H1 (cell line): Measurements from ENCODE around the gene INHBB. TPM values are rescaled to one million over a fixed set of nuclear protein-coding genes. Genes with fewer than 3 reads are reported as not detected.

Experiments used
- CTCF ChIA-PET: fragments of 300-600 bp; sonication (Branson Sonifier 250); formaldehyde crosslinking; loops from one replicate; lab custom pipeline; 2021; ENCODE audit not compliant: partially characterized antibody; lab: Charles Lee
- POLR2A ChIA-PET: fragments of 300-600 bp; sonication (Branson Sonifier 250); formaldehyde crosslinking; loops from one replicate; lab custom pipeline; 2021; ENCODE audit warnings: inconsistent platforms; ENCODE audit not compliant: partially characterized antibody; lab: Charles Lee
- DNase-seq, 2 experiments: peaks; one replicate each; pipeline versions ENCODE4 v3.0.0 to v3.0.0-alpha.2; 2010 to 2022; ENCODE audit warnings: low spot score in 2 of 2, low read depth in 1 of 2, mixed read lengths in 1 of 2
- FAIRE-seq: peaks from 2 replicates; lab custom pipeline; 2011; peaks lifted over from hg19 to GRCh38; lab: Jason Lieb, UNC
- H2AFZ ChIP-seq: 2 replicates; pipeline ENCODE4 v1.8.1; 2012; ENCODE audit warnings: low read length, inconsistent platforms
- H2AK5ac ChIP-seq: 2 replicates; pipeline ENCODE4 v1.6.1; 2013; ENCODE audit warnings: low read depth, low read length
- H2BK120ac ChIP-seq: replicated peaks from 2 replicates; pipeline ENCODE3; 2013; ENCODE audit warnings: low read depth, low read length, inconsistent platforms
- H2BK12ac ChIP-seq: 2 replicates; pipeline ENCODE4 v1.6.1; 2013; ENCODE audit warnings: low read depth, low read length
- H2BK15ac ChIP-seq: 2 replicates; pipeline ENCODE4 v1.6.1; 2013; ENCODE audit warnings: low read length
- H2BK20ac ChIP-seq: 2 replicates; pipeline ENCODE4 v1.6.1; 2013; ENCODE audit warnings: low read length
- H2BK5ac ChIP-seq: 2 replicates; pipeline ENCODE4 v1.6.1; 2013; ENCODE audit warnings: low read depth, low read length
- H3K14ac ChIP-seq: 2 replicates; pipeline ENCODE4 v1.6.1; 2013; ENCODE audit warnings: inconsistent platforms; ENCODE audit not compliant: insufficient read length
- H3K18ac ChIP-seq: 2 replicates; pipeline ENCODE4 v1.6.1; 2013; ENCODE audit warnings: low read length; ENCODE audit errors: extremely low read depth
- H3K23ac ChIP-seq: 2 replicates; pipeline ENCODE4 v1.6.1; 2013; ENCODE audit warnings: inconsistent platforms; ENCODE audit not compliant: insufficient read length
- H3K23me2 ChIP-seq: 2 replicates; pipeline ENCODE4 v1.6.1; 2013; ENCODE audit warnings: low read depth, low read length
- H3K27ac ChIP-seq: 2 replicates; pipeline ENCODE4 v1.6.1; 2011; ENCODE audit warnings: low read depth, low read length, inconsistent platforms
- H3K27me3 ChIP-seq, 4 experiments: replicated peaks in 1 of 4; 1 replicate in 1 of 4; 2 replicates in 3 of 4; pipeline versions ENCODE4 v1.6.1 to v1.8.1; 2011 to 2013; ENCODE audit warnings: low read length in 3 of 4, mild to moderate bottlenecking in 3 of 4, inconsistent platforms in 2 of 4, mixed read lengths in 2 of 4, moderate library complexity in 1 of 4; ENCODE audit not compliant: control insufficient read depth in 3 of 4, insufficient read depth in 3 of 4; ENCODE audit errors: extremely low read depth in 1 of 4
- H3K36me3 ChIP-seq, 4 experiments: 2 replicates each; pipeline versions ENCODE4 v1.6.1 to v1.8.1; 2011 to 2013; ENCODE audit warnings: mild to moderate bottlenecking in 4 of 4, low read length in 3 of 4, moderate library complexity in 2 of 4, control low read depth in 1 of 4, inconsistent platforms in 1 of 4; ENCODE audit not compliant: insufficient read depth in 4 of 4, control insufficient read depth in 2 of 4
- H3K4ac ChIP-seq: replicated peaks from 2 replicates; pipeline ENCODE3; 2013; ENCODE audit warnings: low read length, low read depth, mixed read lengths, inconsistent platforms; ENCODE audit not compliant: insufficient read length
- H3K4me1 ChIP-seq, 4 experiments: replicated peaks in 1 of 4; 1 replicate in 1 of 4; 2 replicates in 3 of 4; pipeline versions ENCODE4 v1.6.1 to v1.8.1; 2011 to 2013; ENCODE audit warnings: low read length in 3 of 4, inconsistent platforms in 2 of 4, mixed read lengths in 1 of 4; ENCODE audit not compliant: insufficient read depth in 4 of 4, control insufficient read depth in 3 of 4
- H3K4me2 ChIP-seq, 2 experiments: 2 replicates each; pipeline versions ENCODE4 v1.6.1 to v1.8.1; 2011 to 2013; ENCODE audit warnings: low read depth in 2 of 2, low read length in 2 of 2, control low read depth in 1 of 2, inconsistent platforms in 1 of 2, mild to moderate bottlenecking in 1 of 2; ENCODE audit not compliant: insufficient read depth in 1 of 2
- H3K4me3 ChIP-seq, 4 experiments: fragments of 200-600, 300-600 bp in 1 of 4; sonication (generic), shearing (Covaris generic), sonication (Bioruptor Twin) in 1 of 4; 2 replicates each; pipeline versions ENCODE4 v1.5.1 to v1.8.1; 2011 to 2016; ENCODE audit warnings: low read length in 4 of 4, low read depth in 3 of 4, control low read depth in 2 of 4, inconsistent platforms in 2 of 4, mild to moderate bottlenecking in 2 of 4, mixed read lengths in 1 of 4, moderate library complexity in 1 of 4; ENCODE audit not compliant: insufficient read depth in 2 of 4; ENCODE audit errors: extremely low read depth in 1 of 4
- H3K56ac ChIP-seq: replicated peaks from 2 replicates; pipeline ENCODE3; 2013; ENCODE audit warnings: low read depth, mild to moderate bottlenecking, mixed read lengths, low read length, inconsistent platforms; ENCODE audit not compliant: insufficient read length
- H3K79me1 ChIP-seq: 2 replicates; pipeline ENCODE4 v1.6.1; 2013; ENCODE audit warnings: low read depth, low read length, control low read depth
- H3K79me2 ChIP-seq, 2 experiments: 2 replicates each; pipeline versions ENCODE4 v1.6.1 to v1.8.1; 2012 to 2013; ENCODE audit warnings: low read length in 2 of 2, mild to moderate bottlenecking in 2 of 2, inconsistent platforms in 1 of 2; ENCODE audit not compliant: insufficient read depth in 2 of 2, control insufficient read depth in 1 of 2
- H3K9ac ChIP-seq, 4 experiments: replicated peaks in 1 of 4; 1 replicate in 1 of 4; 2 replicates in 3 of 4; pipeline versions ENCODE4 v1.6.1 to v1.8.1; 2011 to 2013; ENCODE audit warnings: low read depth in 3 of 4, low read length in 3 of 4, control low read depth in 2 of 4, mild to moderate bottlenecking in 2 of 4, moderate library complexity in 2 of 4, inconsistent platforms in 1 of 4; ENCODE audit errors: extremely low read depth in 1 of 4
- H3K9me3 ChIP-seq, 2 experiments: 2 replicates each; pipeline versions ENCODE4 v1.6.1 to v1.8.1; 2012 to 2013; ENCODE audit warnings: mild to moderate bottlenecking in 2 of 2, moderate library complexity in 2 of 2, control low read depth in 1 of 2, inconsistent platforms in 1 of 2, low read depth in 1 of 2, low read length in 1 of 2, mixed read lengths in 1 of 2; ENCODE audit not compliant: insufficient read depth in 2 of 2
- H4K20me1 ChIP-seq, 2 experiments: replicated peaks in 1 of 2; 2 replicates each; pipeline versions ENCODE3 to v1.8.1; 2011 to 2013; ENCODE audit warnings: inconsistent platforms in 2 of 2, low read length in 2 of 2, mild to moderate bottlenecking in 1 of 2; ENCODE audit not compliant: insufficient read depth in 2 of 2, control insufficient read depth in 1 of 2
- H4K5ac ChIP-seq: 2 replicates; pipeline ENCODE4 v1.6.1; 2013; ENCODE audit warnings: low read length, low read depth, mixed read lengths, inconsistent platforms; ENCODE audit not compliant: insufficient read length
- H4K8ac ChIP-seq: 2 replicates; pipeline ENCODE4 v1.8.0; 2013; ENCODE audit warnings: mild to moderate bottlenecking, moderate library complexity, low read length, inconsistent platforms; ENCODE audit not compliant: insufficient read depth; ENCODE audit errors: extremely low read depth
- H4K91ac ChIP-seq: replicated peaks from 2 replicates; pipeline ENCODE3; 2013; ENCODE audit warnings: low read length, mixed read lengths, inconsistent platforms; ENCODE audit not compliant: insufficient read length
- BRCA1 ChIP-seq: IDR thresholded peaks from 2 replicates; pipeline ENCODE4 v1.6.1; 2012; ENCODE audit warnings: low read depth, low read length, improper control_type of control experiment
- JUND ChIP-seq: IDR thresholded peaks from 2 replicates; pipeline ENCODE4 v1.6.1; 2011; ENCODE audit warnings: mild to moderate bottlenecking, improper control_type of control experiment, low read length
- NANOG ChIP-seq: IDR thresholded peaks from 2 replicates; pipeline ENCODE4 v1.6.1; 2011; ENCODE audit warnings: low read length, low read depth, mild to moderate bottlenecking, inconsistent platforms; ENCODE audit not compliant: insufficient read depth, poor library complexity, severe bottlenecking
- POLR2A ChIP-seq, 2 experiments: IDR thresholded peaks; 1 replicate in 1 of 2; 2 replicates in 1 of 2; pipeline ENCODE4 v1.6.1; 2011; ENCODE audit warnings: low read depth in 2 of 2, low read length in 2 of 2, mild to moderate bottlenecking in 2 of 2; ENCODE audit errors: control extremely low read depth in 1 of 2
- SP2 ChIP-seq: IDR thresholded peaks from 2 replicates; pipeline ENCODE4 v1.6.1; 2012; ENCODE audit warnings: mild to moderate bottlenecking, low read length, inconsistent platforms
- TEAD4 ChIP-seq: IDR thresholded peaks from 2 replicates; pipeline ENCODE4 v1.6.1; 2012; ENCODE audit warnings: low read depth, low read length, inconsistent platforms, mixed read lengths
- WGBS, 2 experiments: shearing (Covaris generic) in 1 of 2; methylation state at CpG; one replicate each; pipeline versions ENCODE4 v1.1.6 to v1.1.7; 2013 to 2015; ENCODE audit warnings: low lambda C conversion rate in 2 of 2, mixed read lengths in 2 of 2, inconsistent platforms in 1 of 2, low coverage in 1 of 2, missing lambda C conversion rate in 1 of 2; ENCODE audit not compliant: insufficient replicate concordance in 2 of 2, insufficient coverage in 1 of 2, insufficient read length in 1 of 2; ENCODE audit errors: extremely low coverage in 1 of 2, missing lambda C conversion rate in 1 of 2; 5-methylcytosine and 5-hydroxymethylcytosine counted together
- polyA plus RNA-seq, 7 experiments: library from polyadenylated mRNA; depleted of rRNA in 3 of 7; stranded (reverse) in 5 of 7; unstranded in 2 of 7; fragments of >200 nt in 5 of 7; fragments of 200-250 nt in 2 of 7; gene quantifications; 1 replicate in 5 of 7; 2 replicates in 1 of 7; 4 replicates in 1 of 7; pipeline versions ENCODE4 v1.2.1 to v1.2.3, GENCODE V29; 2011 to 2013; ENCODE audit warnings: missing spikeins in 2 of 7, mixed read lengths in 2 of 7
- total RNA-seq: library from RNA; stranded (reverse); fragmentation: NEBNext Ultra II Directional; extraction: Animal tissue kit (Norgen Biotek cat#: 25700); gene quantifications from 2 replicates; pipeline ENCODE4 v1.2.1, GENCODE V29; 2021
- TF ChIP-seq, protein P1 (sequence below): IDR thresholded peaks from 2 replicates; pipeline ENCODE4 v1.6.1; 2011; ENCODE audit warnings: low read length, improper control_type of control experiment
- TF ChIP-seq, protein P2 (sequence below), 3 experiments: IDR thresholded peaks; 1 replicate in 2 of 3; 2 replicates in 1 of 3; pipeline versions ENCODE4 v1.5.1 to v1.6.1; 2011; ENCODE audit warnings: low read length in 3 of 3, mild to moderate bottlenecking in 3 of 3, inconsistent platforms in 2 of 3, low read depth in 1 of 3, moderate library complexity in 1 of 3; ENCODE audit not compliant: insufficient read depth in 1 of 3; ENCODE audit errors: control extremely low read depth in 1 of 3

INHBB gene
- total and polyA plus RNA-seq, 2 of the 8 experiments (the other 6 are each of a cell fraction or from before 2014, with no cell fraction given), result 0.30 to 0.32 TPM

DNA sequence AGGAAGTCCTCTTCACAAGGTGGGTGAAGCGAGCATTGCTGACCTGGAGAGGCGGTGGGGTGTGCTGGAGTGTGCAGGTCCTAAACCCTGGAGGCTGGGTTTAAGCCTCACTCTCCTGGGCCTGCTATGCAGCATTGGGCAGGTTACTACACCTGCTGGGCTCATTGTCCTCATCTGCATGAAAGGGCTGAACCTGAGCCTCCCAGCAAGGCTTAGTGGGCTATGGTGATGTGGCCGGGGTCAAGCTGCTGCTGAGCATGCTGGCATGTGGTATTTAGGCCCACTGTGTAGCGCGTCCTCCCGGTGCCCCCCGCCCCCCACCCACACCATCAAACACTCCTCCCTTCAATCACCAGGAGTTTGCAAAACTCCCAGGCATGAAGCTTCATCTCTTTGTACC lies 37.3 kb downstream of the INHBB start:
- CTCF ChIA-PET, result interaction anchor here (1.2 to 2.4 kb wide), 8 partner anchors 13 to 58 kb away, joined by 3 to 16 read pairs (median 4); no protein-coding TSS in a partner anchor
- FAIRE-seq, result no peak
- peak overlapping the region; percentile 15 for H4K91ac ChIP-seq
- no peak overlapping the region for H3K4ac ChIP-seq
- H3K56ac ChIP-seq, result no peak overlapping the region
- TF ChIP-seq JUND (no peak), NANOG (no peak), POLR2A (IDR thresholded peaks at IDR 0.05; ENCODE audit: control extremely low read depth in 1 of 2, low read depth in 2 of 2, low read length in 2 of 2) (no peak), SP2 (no peak), TEAD4 (no peak), BRCA1 (no peak)
- TF ChIP-seq, protein P1, sequence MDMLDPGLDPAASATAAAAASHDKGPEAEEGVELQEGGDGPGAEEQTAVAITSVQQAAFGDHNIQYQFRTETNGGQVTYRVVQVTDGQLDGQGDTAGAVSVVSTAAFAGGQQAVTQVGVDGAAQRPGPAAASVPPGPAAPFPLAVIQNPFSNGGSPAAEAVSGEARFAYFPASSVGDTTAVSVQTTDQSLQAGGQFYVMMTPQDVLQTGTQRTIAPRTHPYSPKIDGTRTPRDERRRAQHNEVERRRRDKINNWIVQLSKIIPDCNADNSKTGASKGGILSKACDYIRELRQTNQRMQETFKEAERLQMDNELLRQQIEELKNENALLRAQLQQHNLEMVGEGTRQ, result no peak
- TF ChIP-seq, protein P2, sequence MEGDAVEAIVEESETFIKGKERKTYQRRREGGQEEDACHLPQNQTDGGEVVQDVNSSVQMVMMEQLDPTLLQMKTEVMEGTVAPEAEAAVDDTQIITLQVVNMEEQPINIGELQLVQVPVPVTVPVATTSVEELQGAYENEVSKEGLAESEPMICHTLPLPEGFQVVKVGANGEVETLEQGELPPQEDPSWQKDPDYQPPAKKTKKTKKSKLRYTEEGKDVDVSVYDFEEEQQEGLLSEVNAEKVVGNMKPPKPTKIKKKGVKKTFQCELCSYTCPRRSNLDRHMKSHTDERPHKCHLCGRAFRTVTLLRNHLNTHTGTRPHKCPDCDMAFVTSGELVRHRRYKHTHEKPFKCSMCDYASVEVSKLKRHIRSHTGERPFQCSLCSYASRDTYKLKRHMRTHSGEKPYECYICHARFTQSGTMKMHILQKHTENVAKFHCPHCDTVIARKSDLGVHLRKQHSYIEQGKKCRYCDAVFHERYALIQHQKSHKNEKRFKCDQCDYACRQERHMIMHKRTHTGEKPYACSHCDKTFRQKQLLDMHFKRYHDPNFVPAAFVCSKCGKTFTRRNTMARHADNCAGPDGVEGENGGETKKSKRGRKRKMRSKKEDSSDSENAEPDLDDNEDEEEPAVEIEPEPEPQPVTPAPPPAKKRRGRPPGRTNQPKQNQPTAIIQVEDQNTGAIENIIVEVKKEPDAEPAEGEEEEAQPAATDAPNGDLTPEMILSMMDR (IDR thresholded peaks at IDR 0.05; ENCODE audit: control extremely low read depth in 1 of 3, insufficient read depth in 1 of 3, low read depth in 1 of 3, low read length in 3 of 3), result no peak
- TF ChIP-seq, all 59 proteins: peak for 0
- Histone ChIP-seq H3K18ac (no peak overlapping the region), H3K4me2 (0 out of 4 replicates have a peak overlapping the region, but pooled peaks of 1 of the 2 experiments have one; percentile 6), H3K23me2 (peaks cover 6% of the 10 kb centered on the region; the same call in 1 of the 2 replicates), H3K14ac (no peak overlapping the region), H3K27ac (no peak overlapping the region), H2BK20ac (no peak overlapping the region), H2BK15ac (no peak overlapping the region), H2AFZ (no peak overlapping the region), H3K79me2 (no peaks in the 10 kb centered on the region), H3K9ac (no peak overlapping the region), H3K79me1 (no peaks in the 10 kb centered on the region), H3K4me1 (peaks cover 3 to 27% (median 9%) of the 10 kb centered on the region in 4 experiments), H3K4me3 (no peak overlapping the region), H4K8ac (no peak overlapping the region), H2BK5ac (no peak overlapping the region), H3K36me3 (no peaks in the 10 kb centered on the region), H3K27me3 (peaks cover 0 to 5% (median 0%) of the 10 kb centered on the region in 4 experiments; a peak in 4 of 7 replicates), H4K5ac (no peak overlapping the region), H4K20me1 (no peaks in the 10 kb centered on the region), H3K23ac (no peak overlapping the region), H3K9me3 (no peaks in the 10 kb centered on the region), H2AK5ac (no peak overlapping the region), H2BK120ac (no peak overlapping the region), H2BK12ac (0 out of 2 replicates have a peak overlapping the region, but pooled peaks have one; percentile 39)
- POLR2A ChIA-PET, result interaction anchor here (0.6 to 1.3 kb wide), 4 partner anchors 9 to 249 kb away, joined by 3 to 4 read pairs (median 3); no protein-coding TSS in a partner anchor
- 59% methylated on average over 5 of the region's 7 CpGs; no CpG with 5 or more reads in 1 of the 2 experiments for WGBS, 2 experiments
- DNase-seq, result no peak
